Renal cortex interstitium (tissue), 11 donors: ENCODE data around the gene THAP7. TPM values are rescaled to one million over a fixed set of nuclear protein-coding genes. Genes with fewer than 3 reads are reported as not detected.

Experiments used
- DNase-seq, 11 donors: peaks; one replicate each; pipeline ENCODE4 v3.0.0-alpha.2; 2013; ENCODE audit warnings: low read depth in 9 of 11, low spot score in 4 of 11; ENCODE audit errors: extremely low read depth in 1 of 11
- polyA plus RNA-seq, 3 donors: library from polyadenylated mRNA; unstranded; fragments of 120-200 nt; gene quantifications; one replicate each; pipeline ENCODE4 v1.2.1, GENCODE V29; 2013; ENCODE audit not compliant: insufficient read length in 3 of 3

The THAP7 gene
- polyA plus RNA-seq, 3 donors, result 15.1 to 23.6 (median 18.1) TPM

- DNase-seq, result no peak
Observed at GRCh38 chr22:21038405-21038804, 36.5 kb upstream of the THAP7 start.

- no peak for DNase-seq
Observed at GRCh38 chr22:21034989-21035388, 33.1 kb upstream of the THAP7 start.

GRCh38 chr22:21033895-21034294, 32.0 kb upstream of the THAP7 start:
- DNase-seq, result no peak

- no peak for DNase-seq
Observed at GRCh38 chr22:21032868-21033688, 31.2 kb upstream of the THAP7 start.

GRCh38 chr22:21032037-21032867, 30.3 kb upstream of the THAP7 start, which contains the start of gene SLC7A4:
Gene SLC7A4, minus strand, starts transcription at chr22:21032561. Its CDS starts 749 bp downstream, at chr22:21031812.
- DNase-seq, result no peak

- no peak for DNase-seq
Observed at GRCh38 chr22:21031545-21032036, 29.7 kb upstream of the THAP7 start.

- no peak for DNase-seq
Observed at GRCh38 chr22:21030621-21031544, 29.0 kb upstream of the THAP7 start.

- no peak for DNase-seq
Observed at GRCh38 chr22:21030032-21030431, 28.1 kb upstream of the THAP7 start.

- DNase-seq, result no peak
Observed at GRCh38 chr22:21029486-21030025, 27.6 kb upstream of the THAP7 start.

GRCh38 chr22:21028277-21029251, 26.6 kb upstream of the THAP7 start:
- DNase-seq, result no peak

GRCh38 chr22:21026783-21027692, 25.1 kb upstream of the THAP7 start:
- no peak for DNase-seq

- no peak for DNase-seq
Observed at GRCh38 chr22:21025763-21026755, 24.1 kb upstream of the THAP7 start.

GRCh38 chr22:21025266-21025665, 23.3 kb upstream of the THAP7 start:
- no peak for DNase-seq

GRCh38 chr22:21022955-21023614, 21.2 kb upstream of the THAP7 start:
- no peak for DNase-seq

- DNase-seq, result no peak
Observed at GRCh38 chr22:21022507-21022906, 20.6 kb upstream of the THAP7 start.
